HUES6 (cell line): ENCODE measurements around the gene POLE.
"Not testable (repeated sequence)": the region's sequence is repeated elsewhere in the genome, so short reads cannot be mapped to it uniquely, and the experiment has no call there.

Source experiments
- H3K27ac ChIP-seq: 2 replicates; pipeline ENCODE4 v1.7.0; 2013; ENCODE audit warnings: low read depth, mild to moderate bottlenecking, low read length, inconsistent platforms
- H3K27me3 ChIP-seq: 2 replicates; pipeline ENCODE4 v1.6.1; 2013; ENCODE audit warnings: low read length; ENCODE audit not compliant: control insufficient read depth, insufficient read depth
- H3K36me3 ChIP-seq: 2 replicates; pipeline ENCODE4 v1.6.1; 2013; ENCODE audit warnings: low read length; ENCODE audit not compliant: control insufficient read depth, insufficient read depth
- H3K4me1 ChIP-seq: 2 replicates; pipeline ENCODE4 v1.6.1; 2013; ENCODE audit warnings: low read length; ENCODE audit not compliant: control insufficient read depth, insufficient read depth
- H3K4me3 ChIP-seq: 2 replicates; pipeline ENCODE4 v1.5.1; 2013; ENCODE audit warnings: low read depth, low read length
- H3K9ac ChIP-seq: one replicate; pipeline ENCODE4 v1.6.1; 2013; ENCODE audit warnings: mild to moderate bottlenecking, low read length
- H3K9me3 ChIP-seq: 2 replicates; pipeline ENCODE4 v1.6.1; 2013; ENCODE audit warnings: low read depth, low read length; ENCODE audit not compliant: control insufficient read depth, insufficient read depth

The POLE gene

GRCh38 chr12:132601171-132601883 lies 85.8 kb downstream of the POLE start:
- Histone ChIP-seq H3K27me3 (peaks cover 87% of the 10 kb centered on the region), H3K9me3 (no peaks in the 10 kb centered on the region), H3K36me3 (no peaks in the 10 kb centered on the region), H3K4me3 (peak overlapping the region; percentile 44; the same call in 1 of the 2 replicates), H3K9ac (no peak overlapping the region), H3K4me1 (peaks cover 27% of the 10 kb centered on the region; the same call in 1 of the 2 replicates), H3K27ac (no peak overlapping the region)

GRCh38 chr12:132600048-132601032 lies 86.8 kb downstream of the POLE start:
- H3K9me3 ChIP-seq = no peaks in the 10 kb centered on the region
- no peak overlapping the region for H3K27ac ChIP-seq
- H3K27me3 ChIP-seq = peaks cover 87% of the 10 kb centered on the region
- no peaks in the 10 kb centered on the region for H3K36me3 ChIP-seq
- H3K9ac ChIP-seq = no peak overlapping the region
- H3K4me1 ChIP-seq = peaks cover 31% of the 10 kb centered on the region; the same call in 1 of the 2 replicates
- peak overlapping the region; percentile 44 for H3K4me3 ChIP-seq

GRCh38 chr12:132599502-132599901 lies 87.6 kb downstream of the POLE start:
- not testable (repeated sequence) for H3K27ac ChIP-seq, H3K36me3 ChIP-seq, H3K9ac ChIP-seq, H3K9me3 ChIP-seq, H3K4me3 ChIP-seq
- Histone ChIP-seq H3K27me3 (peaks cover 84% of the 10 kb centered on the region), H3K4me1 (peaks cover 31% of the 10 kb centered on the region; the same call in 1 of the 2 replicates)

- Histone ChIP-seq H3K4me1 (peaks cover 20% of the 10 kb centered on the region), H3K9me3 (no peaks in the 10 kb centered on the region), H3K4me3 (peak overlapping the region; percentile 43), H3K27me3 (peaks cover 82% of the 10 kb centered on the region), H3K27ac (no peak overlapping the region), H3K9ac (no peak overlapping the region), H3K36me3 (no peaks in the 10 kb centered on the region)
Observed at GRCh38 chr12:132597333-132598316, 89.5 kb downstream of the POLE start.

GRCh38 chr12:132596016-132596415 lies 91.1 kb downstream of the POLE start:
- Histone ChIP-seq H3K36me3 (no peaks in the 10 kb centered on the region), H3K4me3 (no peak overlapping the region), H3K4me1 (peaks cover 14% of the 10 kb centered on the region), H3K27ac (no peak overlapping the region), H3K9me3 (no peaks in the 10 kb centered on the region), H3K9ac (no peak overlapping the region), H3K27me3 (peaks cover 81% of the 10 kb centered on the region)

GRCh38 chr12:132595183-132595582 lies 92.0 kb downstream of the POLE start:
- H3K36me3 ChIP-seq = no peaks in the 10 kb centered on the region
- H3K27ac ChIP-seq = no peak overlapping the region
- no peak overlapping the region for H3K4me3 ChIP-seq
- H3K27me3 ChIP-seq = peaks cover 79% of the 10 kb centered on the region
- peaks cover 9% of the 10 kb centered on the region for H3K4me1 ChIP-seq
- H3K9ac ChIP-seq = no peak overlapping the region
- no peaks in the 10 kb centered on the region for H3K9me3 ChIP-seq

- H3K4me1 ChIP-seq = peaks cover 6% of the 10 kb centered on the region
- H3K27ac ChIP-seq = no peak overlapping the region
- no peak overlapping the region for H3K4me3 ChIP-seq
- no peaks in the 10 kb centered on the region for H3K9me3 ChIP-seq
- peaks cover 83% of the 10 kb centered on the region for H3K27me3 ChIP-seq
- H3K36me3 ChIP-seq = no peaks in the 10 kb centered on the region
- H3K9ac ChIP-seq = no peak overlapping the region
Observed at GRCh38 chr12:132593938-132594358, 93.2 kb downstream of the POLE start.

- Histone ChIP-seq H3K27me3 (peaks cover 84% of the 10 kb centered on the region), H3K9ac (no peak overlapping the region), H3K4me3 (no peak overlapping the region), H3K27ac (no peak overlapping the region), H3K4me1 (peaks cover 3% of the 10 kb centered on the region), H3K9me3 (no peaks in the 10 kb centered on the region), H3K36me3 (no peaks in the 10 kb centered on the region)
Observed at GRCh38 chr12:132593521-132593920, 93.6 kb downstream of the POLE start.

- H3K36me3 ChIP-seq = no peaks in the 10 kb centered on the region
- H3K27ac ChIP-seq = no peak overlapping the region
- peaks cover 3% of the 10 kb centered on the region for H3K4me1 ChIP-seq
- no peaks in the 10 kb centered on the region for H3K9me3 ChIP-seq
- no peak overlapping the region for H3K9ac ChIP-seq
- peaks cover 88% of the 10 kb centered on the region for H3K27me3 ChIP-seq
- H3K4me3 ChIP-seq = no peak overlapping the region
Observed at GRCh38 chr12:132593071-132593470, 94.1 kb downstream of the POLE start.

- no peak overlapping the region for H3K4me3 ChIP-seq
- H3K27ac ChIP-seq = no peak overlapping the region
- H3K27me3 ChIP-seq = peaks cover 92% of the 10 kb centered on the region
Observed at GRCh38 chr12:132592282-132592970, 94.7 kb downstream of the POLE start.

More at GRCh38 chr12:132592282-132592970, 94.7 kb downstream of the POLE start:
- Histone ChIP-seq H3K36me3 (no peaks in the 10 kb centered on the region), H3K9me3 (no peaks in the 10 kb centered on the region), H3K4me1 (peaks cover 3% of the 10 kb centered on the region), H3K9ac (no peak overlapping the region)
